Activated naive CD8-positive, alpha-beta T cell treated with anti-CD3 and anti-CD28 coated beads, Interleukin-2, amount 50 U/mL, for 24 hours (primary cell): ENCODE measurements around the gene DDX41.
"Not testable (repeated sequence)": the region's sequence is repeated elsewhere in the genome, so short reads cannot be mapped to it uniquely, and the experiment has no call there.

Experiments
- ATAC-seq: fragments of 150-1000 bp; cut with Tn5 transposase; one replicate; pipeline ENCODE4 v1.10.0; 2021
- DNase-seq: peaks from one replicate; pipeline ENCODE4 v3.0.0; 2021
- H3K27ac Mint-ChIP-seq: one replicate; pipeline ENCODE4 v1.8.0; 2021; ENCODE audit warnings: mild to moderate bottlenecking, mixed read lengths
- H3K27me3 Mint-ChIP-seq: one replicate; pipeline ENCODE4 v1.8.0; 2021; ENCODE audit warnings: mixed read lengths
- H3K36me3 Mint-ChIP-seq: one replicate; pipeline ENCODE4 v1.8.0; 2021; ENCODE audit warnings: low read depth, mixed read lengths
- H3K4me1 Mint-ChIP-seq: one replicate; pipeline ENCODE4 v1.8.0; 2021; ENCODE audit warnings: mixed read lengths
- H3K4me3 Mint-ChIP-seq: one replicate; pipeline ENCODE4 v1.8.0; 2021; ENCODE audit warnings: mild to moderate bottlenecking, moderate library complexity, mixed read lengths
- H3K9me3 Mint-ChIP-seq: one replicate; pipeline ENCODE4 v1.8.0; 2021; ENCODE audit warnings: mixed read lengths

DDX41 gene

DNA sequence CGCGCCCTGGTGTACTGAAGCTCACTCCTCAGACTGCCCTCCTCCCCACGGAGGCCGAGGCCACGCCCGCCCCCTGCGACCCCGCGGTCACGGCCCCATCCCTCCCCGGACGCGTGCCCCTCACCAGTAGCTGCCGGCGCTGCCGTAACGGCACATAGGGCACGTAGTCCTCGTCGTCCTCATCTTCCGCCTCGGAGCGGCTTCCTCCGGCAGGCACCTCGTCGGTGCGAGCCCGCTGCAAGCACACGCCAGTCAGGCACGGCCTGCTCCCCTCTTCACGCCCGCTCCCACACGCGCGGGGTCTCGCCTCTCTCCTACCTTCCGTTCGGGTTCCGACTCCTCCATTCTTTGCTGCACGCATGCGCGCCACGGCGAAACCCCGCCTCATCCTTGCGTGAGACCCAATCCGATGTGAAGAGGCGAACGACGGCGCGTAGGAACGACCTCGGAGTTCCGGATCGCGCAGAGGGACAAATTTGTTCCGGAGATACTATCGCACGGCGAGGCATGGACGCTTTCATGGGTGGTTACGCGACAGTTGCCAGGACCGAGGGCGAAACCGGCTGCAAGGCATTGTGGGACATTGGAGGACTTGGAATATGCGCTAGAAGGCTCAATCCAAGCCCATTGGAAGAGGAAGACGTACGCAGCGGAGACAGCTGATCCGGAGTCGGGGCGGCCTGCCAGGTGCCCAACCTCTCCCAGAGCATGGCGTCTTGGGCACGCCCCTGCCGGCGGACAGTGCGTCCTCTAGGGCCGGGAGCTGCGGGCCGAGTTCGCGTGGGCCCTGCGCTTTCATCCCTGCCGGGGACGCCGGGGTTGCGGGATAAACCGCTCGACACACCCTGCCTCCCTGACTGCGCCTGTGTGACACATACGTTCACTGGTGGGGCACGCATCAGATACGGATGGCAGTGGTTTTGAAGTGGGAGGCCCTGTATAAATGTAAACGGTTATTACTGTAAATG, at the start of gene DDX41:
Gene DDX41, minus strand, starts transcription at position 361 of the 968 bp plus-strand sequence. Its CDS starts 16 bp downstream, at position 345.
- peak within 1 kb of the TSS; percentile 95 for H3K27ac Mint-ChIP-seq
- peaks cover 3% of the 10 kb centered on the region for H3K27me3 Mint-ChIP-seq
- peaks cover 54% of the 10 kb centered on the region for H3K4me1 Mint-ChIP-seq
- H3K9me3 Mint-ChIP-seq = no peaks in the 10 kb centered on the region
- peak; percentile 85 for ATAC-seq
- DNase-seq = peak; percentile 96
- peaks cover 57% of the 10 kb centered on the region for H3K36me3 Mint-ChIP-seq
- peak within 1 kb of the TSS; percentile 95 for H3K4me3 Mint-ChIP-seq

DNA sequence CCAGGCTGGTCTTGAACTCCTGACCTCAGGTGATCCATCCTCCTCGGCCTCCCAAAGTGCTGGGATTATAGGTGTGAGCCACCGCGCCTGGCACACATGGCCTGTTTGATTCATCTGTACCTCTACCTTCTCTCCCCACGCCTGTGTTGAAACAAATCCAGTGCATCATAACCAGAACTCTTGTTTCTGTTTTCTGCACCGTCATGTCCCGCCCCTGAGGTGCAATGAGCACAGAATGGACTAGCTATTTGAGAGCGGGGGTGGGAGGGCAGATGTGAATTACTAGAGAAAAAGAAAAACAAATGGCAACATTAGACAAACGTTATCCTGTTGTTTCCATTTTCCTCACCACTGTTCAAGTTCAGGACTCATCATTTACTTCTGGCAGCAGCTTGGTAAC, 48.3 kb upstream of the DDX41 start:
- H3K36me3 Mint-ChIP-seq = no peaks in the 10 kb centered on the region
- no peak for ATAC-seq
- H3K4me1 Mint-ChIP-seq = no peaks in the 10 kb centered on the region

DNA sequence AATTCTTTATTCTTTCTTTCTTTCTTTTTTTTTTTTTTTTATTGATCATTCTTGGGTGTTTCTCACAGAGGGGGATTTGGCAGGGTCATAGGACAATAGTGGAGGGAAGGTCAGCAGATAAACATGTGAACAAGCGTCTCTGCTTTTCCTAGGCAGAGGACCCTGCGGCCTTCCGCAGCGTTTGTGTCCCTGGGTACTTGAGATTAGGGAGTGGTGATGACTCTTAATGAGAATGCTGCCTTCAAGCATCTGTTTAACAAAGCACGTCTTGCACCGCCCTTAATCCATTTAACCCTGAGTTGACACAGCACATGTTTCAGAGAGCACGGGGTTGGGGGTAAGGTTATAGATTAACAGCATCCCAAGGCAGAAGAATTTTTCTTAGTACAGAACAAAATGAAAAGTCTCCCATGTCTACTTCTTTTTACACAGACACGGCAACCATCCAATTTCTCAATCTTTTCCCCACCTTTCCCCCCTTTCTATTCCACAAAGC, 42.7 kb upstream of the DDX41 start:
- not testable (repeated sequence) for ATAC-seq, H3K27me3 Mint-ChIP-seq, H3K36me3 Mint-ChIP-seq, DNase-seq, H3K4me3 Mint-ChIP-seq, H3K27ac Mint-ChIP-seq, H3K9me3 Mint-ChIP-seq
- H3K4me1 Mint-ChIP-seq = peaks cover 13% of the 10 kb centered on the region

More for the DNA sequence above, 48.3 kb upstream of the DDX41 start:
- Mint-ChIP-seq H3K27ac (no peak overlapping the region), H3K9me3 (no peaks in the 10 kb centered on the region), H3K27me3 (peaks cover 4% of the 10 kb centered on the region), H3K4me3 (no peak overlapping the region)
- no peak for DNase-seq

DNA sequence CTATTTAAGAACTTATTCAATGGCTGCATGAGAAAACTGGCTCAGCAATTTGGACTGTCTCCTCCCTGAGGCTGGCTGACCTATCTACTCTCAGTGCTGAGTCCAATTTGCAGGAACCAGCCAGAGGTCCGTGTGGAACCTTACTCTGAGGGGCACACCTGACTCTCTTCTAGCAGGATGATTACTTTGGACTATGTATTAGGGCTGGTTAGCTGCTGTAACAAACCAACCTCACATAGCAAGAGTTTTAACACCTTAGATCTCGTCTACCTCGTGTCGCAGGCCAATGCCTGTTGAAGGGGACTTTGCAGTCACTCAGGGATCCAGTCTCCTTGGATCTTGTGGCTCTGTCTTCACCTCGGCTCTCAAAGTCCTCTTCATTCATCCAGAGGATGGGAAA, 41.0 kb upstream of the DDX41 start:
- H3K27ac Mint-ChIP-seq = no peak overlapping the region
- H3K4me3 Mint-ChIP-seq = no peak overlapping the region
- ATAC-seq = no peak
- no peaks in the 10 kb centered on the region for H3K27me3 Mint-ChIP-seq
- H3K4me1 Mint-ChIP-seq = peaks cover 23% of the 10 kb centered on the region
- H3K9me3 Mint-ChIP-seq = no peaks in the 10 kb centered on the region
- peaks cover 1% of the 10 kb centered on the region for H3K36me3 Mint-ChIP-seq
- no peak for DNase-seq

DNA sequence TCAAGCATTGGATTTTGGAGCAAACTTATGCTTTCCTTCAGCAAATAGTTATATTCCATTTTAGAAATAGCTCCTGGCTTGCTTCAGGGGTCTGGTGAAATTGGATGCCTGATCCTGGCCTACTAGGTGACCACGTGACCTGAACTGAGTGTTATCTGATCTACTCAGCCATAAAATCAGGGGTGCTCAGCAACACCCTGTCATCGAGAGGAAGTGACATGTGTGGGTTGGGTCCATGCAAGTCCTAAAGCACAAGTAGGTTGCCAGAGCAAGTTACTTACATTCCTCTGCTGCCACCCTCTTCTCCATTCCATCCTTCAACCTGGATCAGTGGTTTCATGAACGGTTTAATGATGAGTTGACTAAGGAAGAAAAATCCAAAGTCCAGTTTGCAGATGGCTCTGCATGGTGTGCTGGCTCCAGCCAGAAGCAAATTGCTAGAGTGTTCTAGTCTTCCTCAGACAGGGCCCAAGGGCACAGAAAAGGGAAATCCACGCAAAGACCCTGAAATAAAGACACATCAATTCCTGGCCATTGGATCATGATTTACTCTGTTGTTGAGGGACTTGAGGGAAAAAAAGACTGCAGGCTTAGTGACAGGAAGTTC, 40.4 kb upstream of the DDX41 start:
- no peak for ATAC-seq
- DNase-seq = no peak
- no peaks in the 10 kb centered on the region for H3K27me3 Mint-ChIP-seq
- H3K9me3 Mint-ChIP-seq = no peaks in the 10 kb centered on the region
- peaks cover 28% of the 10 kb centered on the region for H3K4me1 Mint-ChIP-seq
- no peak overlapping the region for H3K27ac Mint-ChIP-seq
- H3K4me3 Mint-ChIP-seq = no peak overlapping the region
- peaks cover 5% of the 10 kb centered on the region for H3K36me3 Mint-ChIP-seq

DNA sequence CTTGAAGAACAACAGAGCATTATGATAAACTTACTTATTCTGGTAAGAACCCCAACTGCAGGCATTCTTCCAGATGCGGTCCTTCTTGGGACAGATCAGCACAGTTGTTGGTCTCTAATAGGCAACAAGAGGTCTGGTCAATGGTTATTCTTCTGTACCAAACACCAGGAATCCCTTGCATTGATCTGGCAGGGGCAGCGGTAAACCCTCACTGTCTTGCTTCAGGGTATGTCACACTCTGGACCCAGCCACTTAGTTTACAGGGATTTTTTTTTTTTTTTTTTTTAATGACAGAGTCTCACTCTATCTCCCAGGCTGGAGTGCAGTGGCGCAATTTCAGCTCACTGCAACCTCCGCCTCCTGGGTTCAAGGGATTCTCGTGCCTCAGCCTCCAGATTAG, 38.9 kb upstream of the DDX41 start:
- peaks cover 12% of the 10 kb centered on the region for H3K36me3 Mint-ChIP-seq
- H3K27ac Mint-ChIP-seq = no peak overlapping the region
- peak overlapping the region; percentile 82 for H3K4me3 Mint-ChIP-seq
- no peaks in the 10 kb centered on the region for H3K27me3 Mint-ChIP-seq
- DNase-seq = no peak
- H3K4me1 Mint-ChIP-seq = peaks cover 31% of the 10 kb centered on the region
- no peak for ATAC-seq
- no peaks in the 10 kb centered on the region for H3K9me3 Mint-ChIP-seq

DNA sequence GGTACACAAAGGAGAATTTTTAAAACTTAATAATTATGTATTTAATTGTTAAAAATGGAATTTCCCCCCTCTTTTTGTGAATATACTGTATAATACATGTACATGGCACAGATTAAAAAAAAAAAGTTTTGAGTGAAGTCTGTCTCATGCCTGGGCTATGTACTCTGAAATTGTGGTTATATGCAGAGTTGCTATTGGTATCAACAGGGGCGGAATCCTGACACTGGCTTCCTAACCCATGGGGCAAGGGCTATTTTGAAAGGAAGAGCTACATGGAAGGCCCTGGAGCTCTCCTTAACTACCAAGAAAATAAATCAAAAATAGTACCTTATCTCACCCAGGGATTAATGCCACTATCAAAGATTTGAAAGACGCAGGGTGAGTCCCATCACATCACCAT, 38.5 kb upstream of the DDX41 start:
- Mint-ChIP-seq H3K36me3 (peaks cover 12% of the 10 kb centered on the region), H3K9me3 (no peaks in the 10 kb centered on the region), H3K27me3 (no peaks in the 10 kb centered on the region), H3K4me1 (peaks cover 31% of the 10 kb centered on the region), H3K4me3 (peak overlapping the region; percentile 82), H3K27ac (peak overlapping the region; percentile 62)
- ATAC-seq (no peak), DNase-seq (no peak)

DNA sequence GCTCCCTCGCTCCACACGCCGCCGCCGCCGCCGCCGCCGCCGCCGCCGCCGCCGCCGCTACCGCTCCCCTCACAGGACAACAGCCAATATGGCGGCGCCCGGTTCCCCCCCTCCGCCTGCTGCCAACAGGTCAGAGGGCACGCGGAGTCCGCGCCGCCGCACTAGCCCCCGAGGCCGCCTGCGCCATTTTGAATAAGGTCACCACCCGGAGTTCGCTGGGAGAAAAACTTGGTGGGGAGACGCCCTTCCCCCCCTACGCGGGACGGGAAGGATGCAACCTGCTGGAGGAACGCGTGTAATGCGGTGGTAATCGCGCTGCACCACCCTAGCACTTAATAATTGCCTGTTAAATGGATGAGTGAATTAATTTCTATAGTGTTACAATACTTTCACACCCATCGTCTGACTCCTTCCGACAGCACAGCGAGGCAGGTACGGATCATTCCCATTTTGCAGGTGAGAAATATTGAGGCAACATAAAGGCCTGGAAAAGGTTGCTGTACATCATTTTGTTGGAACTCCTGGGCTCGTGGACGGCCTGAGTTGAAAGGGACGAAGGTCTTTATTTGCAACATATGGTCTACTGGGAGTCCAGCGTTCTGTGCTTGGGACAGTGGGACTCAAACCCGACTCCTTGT, 37.8 kb upstream of the DDX41 start, which contains the start of gene FAM193B:
Gene FAM193B, minus strand, starts transcription at position 90 of the 638 bp plus-strand sequence. CDS start 105 bp downstream, outside the sequence.
- ATAC-seq (peak; percentile 95), DNase-seq (peak; percentile 97)
- H3K27ac Mint-ChIP-seq = peak within 1 kb of the TSS; percentile 62
- no peaks in the 10 kb centered on the region for H3K27me3 Mint-ChIP-seq
- peaks cover 31% of the 10 kb centered on the region for H3K4me1 Mint-ChIP-seq
- no peaks in the 10 kb centered on the region for H3K9me3 Mint-ChIP-seq
- H3K36me3 Mint-ChIP-seq = peaks cover 12% of the 10 kb centered on the region
- H3K4me3 Mint-ChIP-seq = peak within 1 kb of the TSS; percentile 82

DNA sequence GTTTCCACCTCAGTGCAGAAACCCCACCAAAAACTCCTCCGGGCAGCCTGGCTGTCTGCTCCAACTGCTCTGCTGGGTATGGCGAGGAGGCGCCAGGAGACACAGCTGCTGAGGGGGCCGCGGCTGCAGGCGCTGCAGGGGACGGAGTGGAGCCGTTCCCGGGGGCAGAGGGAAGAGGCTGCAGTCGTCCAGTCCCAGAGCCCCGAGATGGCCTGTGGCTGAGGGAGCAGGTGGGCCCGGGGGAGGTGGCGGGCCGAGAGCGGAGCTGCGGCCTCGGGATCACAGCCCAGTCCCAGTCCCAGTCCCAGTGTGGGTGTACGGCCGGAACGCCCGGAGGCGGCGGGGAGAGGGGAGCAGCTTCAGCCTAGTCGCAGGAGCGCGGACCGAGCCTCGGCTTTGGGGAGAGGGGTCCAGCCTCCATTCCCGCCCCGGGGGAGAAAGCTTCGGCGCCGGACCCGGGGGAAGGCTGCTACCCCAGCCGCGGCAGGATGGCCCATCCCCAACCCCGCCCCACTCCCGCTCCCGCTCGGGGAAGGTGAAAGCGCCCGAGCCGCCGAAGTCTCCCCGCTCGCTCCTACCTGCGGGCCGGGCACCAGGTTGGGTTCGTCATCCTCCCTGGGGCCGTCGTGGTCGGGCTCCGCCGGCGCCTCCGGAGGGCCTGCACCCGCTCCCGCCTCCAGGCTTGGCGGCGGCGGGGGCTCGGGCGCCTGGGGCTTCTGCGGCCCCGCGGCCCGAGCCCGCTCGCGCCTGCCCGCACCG, 37.1 kb upstream of the DDX41 start:
- DNase-seq = peak; percentile 60
- ATAC-seq = peak; percentile 47
- H3K36me3 Mint-ChIP-seq = peaks cover 13% of the 10 kb centered on the region
- H3K4me1 Mint-ChIP-seq = peaks cover 32% of the 10 kb centered on the region
- peak overlapping the region; percentile 31 for H3K27ac Mint-ChIP-seq
- H3K4me3 Mint-ChIP-seq = peak overlapping the region; percentile 82
- no peaks in the 10 kb centered on the region for H3K27me3 Mint-ChIP-seq
- no peaks in the 10 kb centered on the region for H3K9me3 Mint-ChIP-seq

DNA sequence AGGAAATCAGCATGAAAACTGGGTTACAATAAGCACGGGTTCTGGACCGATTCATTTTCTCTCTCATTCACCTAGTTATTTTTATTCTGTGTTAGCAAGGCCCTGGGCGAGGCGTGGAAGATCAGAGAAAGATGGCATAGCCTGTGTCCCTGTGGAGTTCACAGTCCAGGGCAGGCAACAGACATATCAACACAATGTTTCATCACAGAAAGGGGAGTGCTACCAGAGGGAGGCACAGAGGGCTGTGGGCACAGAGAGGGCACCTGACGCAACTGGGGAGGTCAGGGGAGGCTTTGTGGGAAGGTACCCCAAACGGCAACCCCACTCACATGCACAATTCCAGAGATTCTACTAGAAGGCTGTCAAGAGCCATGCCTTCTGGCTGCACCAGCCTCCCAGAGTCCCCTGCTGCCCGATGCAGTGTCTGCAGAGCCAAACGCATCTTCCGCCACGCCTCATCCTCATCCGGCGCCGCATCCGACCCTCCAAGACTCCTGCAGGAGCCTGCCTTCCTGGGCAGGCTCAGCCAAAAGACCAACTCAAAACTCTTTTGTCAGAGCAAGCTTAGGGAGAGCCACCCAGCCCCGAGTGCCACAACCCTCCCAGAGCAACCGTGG, 36.2 kb upstream of the DDX41 start:
- Mint-ChIP-seq H3K4me3 (peak overlapping the region; percentile 76), H3K27me3 (no peaks in the 10 kb centered on the region), H3K36me3 (peaks cover 13% of the 10 kb centered on the region), H3K27ac (peak overlapping the region; percentile 31), H3K9me3 (no peaks in the 10 kb centered on the region), H3K4me1 (peaks cover 33% of the 10 kb centered on the region)
- DNase-seq (no peak), ATAC-seq (no peak)

DNA sequence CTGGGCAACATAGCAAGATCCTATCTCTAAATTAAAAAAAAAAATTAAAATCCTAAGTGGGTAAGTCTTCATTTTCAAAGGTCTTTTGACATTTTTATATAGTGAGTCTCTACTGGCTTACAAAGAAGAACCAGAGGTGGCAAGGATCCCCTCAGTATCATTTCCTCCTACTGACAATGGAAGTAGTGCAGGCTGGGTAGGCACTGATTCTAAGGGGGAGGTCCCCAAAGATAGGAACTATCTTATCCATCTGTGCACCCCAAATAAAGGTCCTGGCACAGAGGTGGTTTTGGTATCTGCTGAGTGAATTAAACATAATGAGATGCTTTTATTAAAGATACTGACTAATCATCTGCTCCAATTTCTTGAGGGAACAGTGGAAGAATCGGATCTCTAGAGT, 33.4 kb upstream of the DDX41 start:
- Mint-ChIP-seq H3K9me3 (no peaks in the 10 kb centered on the region), H3K4me3 (no peak overlapping the region), H3K4me1 (peaks cover 33% of the 10 kb centered on the region), H3K27ac (no peak overlapping the region), H3K27me3 (no peaks in the 10 kb centered on the region), H3K36me3 (peaks cover 17% of the 10 kb centered on the region)
- DNase-seq = no peak
- ATAC-seq = no peak

DNA sequence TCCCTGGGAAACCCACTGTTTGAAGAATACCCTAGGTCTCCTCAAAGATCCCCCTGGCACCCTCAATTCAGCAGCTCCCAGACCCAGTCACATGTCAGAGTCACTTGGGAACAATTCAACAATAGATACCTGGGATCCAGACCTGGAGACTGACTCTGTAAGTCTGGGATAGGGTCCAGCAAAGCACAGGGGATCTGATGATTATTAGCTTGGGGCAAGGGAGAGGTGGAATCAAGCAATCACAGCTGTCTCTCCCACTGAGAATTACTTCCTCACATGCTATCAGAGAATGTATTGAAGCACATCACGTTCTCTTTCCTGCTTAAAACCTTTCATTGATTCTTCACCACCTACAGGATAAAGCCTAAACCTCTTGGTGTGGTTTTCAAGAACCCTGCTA, 31.7 kb upstream of the DDX41 start:
- Mint-ChIP-seq H3K27ac (no peak overlapping the region), H3K9me3 (no peaks in the 10 kb centered on the region), H3K4me3 (no peak overlapping the region), H3K36me3 (peaks cover 21% of the 10 kb centered on the region), H3K27me3 (no peaks in the 10 kb centered on the region), H3K4me1 (peaks cover 24% of the 10 kb centered on the region)
- ATAC-seq = no peak
- no peak for DNase-seq

DNA sequence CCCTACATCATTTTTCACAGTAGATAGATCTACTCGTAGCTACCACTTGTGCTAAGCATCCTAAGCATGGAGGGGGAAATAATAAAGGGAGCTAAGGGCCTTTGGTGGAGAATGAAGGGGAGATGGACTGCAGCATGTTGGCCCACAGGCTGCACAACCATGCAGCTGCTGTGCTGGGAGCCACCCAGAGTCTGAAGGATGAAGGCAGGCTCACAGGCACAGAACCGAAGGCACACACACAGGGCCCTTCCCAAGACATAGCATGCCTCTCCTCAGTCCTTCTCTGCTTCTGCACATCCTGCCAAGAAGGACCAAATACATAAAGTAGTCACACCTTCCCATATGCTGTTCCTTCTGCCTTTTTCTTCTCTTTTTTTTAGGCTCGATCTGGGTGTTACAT, 31.0 kb upstream of the DDX41 start:
- Mint-ChIP-seq H3K4me1 (peaks cover 17% of the 10 kb centered on the region), H3K27me3 (no peaks in the 10 kb centered on the region), H3K27ac (no peak overlapping the region), H3K9me3 (no peaks in the 10 kb centered on the region), H3K4me3 (no peak overlapping the region), H3K36me3 (peaks cover 19% of the 10 kb centered on the region)
- DNase-seq (no peak), ATAC-seq (no peak)
